ENCODE results near the gene OMP. TPM values are rescaled to one million over a fixed set of nuclear protein-coding genes. Genes with fewer than 3 reads are reported as not detected.

Gene OMP
- total RNA-seq, 1 donor from 2014 or later: not detected

GRCh38 chr11:77084581-77085191 is 18.0 kb upstream of the OMP start:
- no peaks in the 10 kb centered on the region for H3K36me3 Mint-ChIP-seq (ENCODE audit: low read depth)
- no peak for TF ChIP-seq CTCF (IDR thresholded peaks at IDR 0.05)
- peak; percentile 82 for DNase-seq (ENCODE audit: low spot score)
- peaks cover 3% of the 10 kb centered on the region for H3K4me1 Mint-ChIP-seq (ENCODE audit: low read depth)
- no peaks in the 10 kb centered on the region for H3K27me3 Mint-ChIP-seq (ENCODE audit: low read depth)
- no peaks in the 10 kb centered on the region for H3K9me3 Mint-ChIP-seq (ENCODE audit: low read depth)
- H3K4me3 Mint-ChIP-seq (ENCODE audit: unreplicated experiment): no peak overlapping the region
- H3K27ac Mint-ChIP-seq (ENCODE audit: unreplicated experiment): no peak overlapping the region

DNA sequence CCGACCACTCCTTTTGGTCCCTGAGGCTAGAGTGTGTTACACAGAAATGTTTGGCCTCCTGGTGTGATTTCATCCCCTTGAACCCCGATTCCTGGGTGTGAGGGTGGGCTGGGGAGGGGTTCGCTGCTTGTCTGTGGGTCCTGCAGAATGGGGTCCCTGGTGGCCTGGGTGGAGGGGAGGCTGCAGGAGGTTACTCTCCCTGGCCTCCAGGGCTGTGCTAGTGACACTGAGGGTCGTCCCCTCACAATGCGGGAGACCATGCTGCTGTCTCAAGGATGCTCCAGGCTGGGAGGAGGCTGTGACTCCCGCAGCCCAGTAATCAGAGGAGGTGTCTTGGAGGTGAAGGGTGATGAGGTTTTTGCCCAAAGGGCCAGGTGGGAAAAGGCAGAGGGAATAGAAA is 17.0 kb upstream of the OMP start:
- no peak overlapping the region for H3K4me3 Mint-ChIP-seq (ENCODE audit: unreplicated experiment)
- H3K27ac Mint-ChIP-seq (ENCODE audit: unreplicated experiment): no peak overlapping the region
- peaks cover 3% of the 10 kb centered on the region for H3K4me1 Mint-ChIP-seq (ENCODE audit: low read depth)
- H3K36me3 Mint-ChIP-seq (ENCODE audit: low read depth): no peaks in the 10 kb centered on the region
- no peaks in the 10 kb centered on the region for H3K27me3 Mint-ChIP-seq (ENCODE audit: low read depth)
- H3K9me3 Mint-ChIP-seq (ENCODE audit: low read depth): no peaks in the 10 kb centered on the region
- no peak for TF ChIP-seq CTCF (IDR thresholded peaks at IDR 0.05)
- DNase-seq (ENCODE audit: low spot score): peak; percentile 41

GRCh38 chr11:77086521-77087472 is 15.8 kb upstream of the OMP start:
- no peak overlapping the region for H3K27ac Mint-ChIP-seq (ENCODE audit: unreplicated experiment)
- H3K36me3 Mint-ChIP-seq (ENCODE audit: low read depth): no peaks in the 10 kb centered on the region
- peak; percentile 75 for DNase-seq (ENCODE audit: low spot score)
- no peaks in the 10 kb centered on the region for H3K9me3 Mint-ChIP-seq (ENCODE audit: low read depth)
- no peaks in the 10 kb centered on the region for H3K27me3 Mint-ChIP-seq (ENCODE audit: low read depth)
- TF ChIP-seq CTCF (IDR thresholded peaks at IDR 0.05): no peak
- H3K4me3 Mint-ChIP-seq (ENCODE audit: unreplicated experiment): no peak overlapping the region
- peaks cover 3% of the 10 kb centered on the region for H3K4me1 Mint-ChIP-seq (ENCODE audit: low read depth)

GRCh38 chr11:77087723-77088225 is 14.9 kb upstream of the OMP start:
- H3K4me3 Mint-ChIP-seq (ENCODE audit: unreplicated experiment): no peak overlapping the region
- no peaks in the 10 kb centered on the region for H3K9me3 Mint-ChIP-seq (ENCODE audit: low read depth)
- DNase-seq (ENCODE audit: low spot score): peak; percentile 65
- H3K4me1 Mint-ChIP-seq (ENCODE audit: low read depth): peaks cover under 1% of the 10 kb centered on the region
- no peaks in the 10 kb centered on the region for H3K36me3 Mint-ChIP-seq (ENCODE audit: low read depth)
- H3K27me3 Mint-ChIP-seq (ENCODE audit: low read depth): no peaks in the 10 kb centered on the region
- no peak for TF ChIP-seq CTCF (IDR thresholded peaks at IDR 0.05)
- H3K27ac Mint-ChIP-seq (ENCODE audit: unreplicated experiment): no peak overlapping the region

- no peaks in the 10 kb centered on the region for H3K4me1 Mint-ChIP-seq (ENCODE audit: low read depth)
- H3K27ac Mint-ChIP-seq (ENCODE audit: unreplicated experiment): no peak overlapping the region
- no peak overlapping the region for H3K4me3 Mint-ChIP-seq (ENCODE audit: unreplicated experiment)
- no peaks in the 10 kb centered on the region for H3K27me3 Mint-ChIP-seq (ENCODE audit: low read depth)
- no peaks in the 10 kb centered on the region for H3K36me3 Mint-ChIP-seq (ENCODE audit: low read depth)
- peak; percentile 49 for DNase-seq (ENCODE audit: low spot score)
- H3K9me3 Mint-ChIP-seq (ENCODE audit: low read depth): no peaks in the 10 kb centered on the region
- TF ChIP-seq CTCF (IDR thresholded peaks at IDR 0.05): no peak
Measured at GRCh38 chr11:77088236-77089003, 14.2 kb upstream of the OMP start.
